Measurements from ENCODE around the gene FHOD1.

FHOD1 gene

GRCh38 chr16:67277294-67277998, 30.2 kb upstream of the FHOD1 start (continued):
- TF ChIP-seq ZNF398 (tag by site-specific recombination; IDR thresholded peaks at IDR 0.05): peak; percentile 85
- no peak for TF ChIP-seq ZSCAN5A (tag by site-specific recombination; IDR thresholded peaks at IDR 0.05)
- TF ChIP-seq AEBP2 (tag by site-specific recombination; IDR thresholded peaks at IDR 0.05; ENCODE audit: borderline replicate concordance): no peak
- peak; percentile 97 for TF ChIP-seq ZNF692 (tag by site-specific recombination; IDR thresholded peaks at IDR 0.05)
- no peak for TF ChIP-seq ZFP41 (tag by site-specific recombination; IDR thresholded peaks at IDR 0.05; ENCODE audit: borderline replicate concordance)
- no peak for TF ChIP-seq ZNF76 (tag by site-specific recombination; IDR thresholded peaks at IDR 0.05; ENCODE audit: borderline replicate concordance, low read depth)
- TF ChIP-seq ZBTB20 (tag by site-specific recombination; IDR thresholded peaks at IDR 0.05): 0 out of 2 replicates have a peak, but pooled peaks have one; percentile 4
- TF ChIP-seq ZNF449 (tag by site-specific recombination; IDR thresholded peaks at IDR 0.05): peak; percentile 49; the same call in 1 of the 2 replicates
- TF ChIP-seq PRDM6 (tag by site-specific recombination; IDR thresholded peaks at IDR 0.05): no peak
- no peak for TF ChIP-seq ZNF174 (tag by site-specific recombination; IDR thresholded peaks at IDR 0.05)
- no peak for TF ChIP-seq ZNF280D (tag by site-specific recombination; IDR thresholded peaks at IDR 0.05)
- no peak for TF ChIP-seq ZNF548 (tag by site-specific recombination; IDR thresholded peaks at IDR 0.05)
- no peak for TF ChIP-seq ZNF518A (tag by site-specific recombination; conservative IDR thresholded peaks at IDR 0.05; ENCODE audit: low read depth)
- no peak for TF ChIP-seq ZNF433 (tag by site-specific recombination; IDR thresholded peaks at IDR 0.05; ENCODE audit: low read depth)
- no peak for TF ChIP-seq REPIN1 (tag by site-specific recombination; IDR thresholded peaks at IDR 0.05; ENCODE audit: low read depth)
- no peak for TF ChIP-seq YY2 (tag by site-specific recombination; IDR thresholded peaks at IDR 0.05)
- TF ChIP-seq ZBTB21 (tag by site-specific recombination; IDR thresholded peaks at IDR 0.05): no peak
- no peak for TF ChIP-seq FEZF1 (tag by site-specific recombination; IDR thresholded peaks at IDR 0.05)
- no peak for TF ChIP-seq ZNF610 (tag by site-specific recombination; IDR thresholded peaks at IDR 0.05; ENCODE audit: borderline replicate concordance)
- peak; percentile 63; the same call in 1 of the 2 replicates for TF ChIP-seq ZNF184 (tag by site-specific recombination; IDR thresholded peaks at IDR 0.05)

All from HEK293 (cell line).